ENCODE measurements around the gene QPRT. TPM values are rescaled to one million over a fixed set of nuclear protein-coding genes. Genes with fewer than 3 reads are reported as not detected.

QPRT gene
- total RNA-seq, 1 donor from 2014 or later: 34.7 TPM

GRCh38 chr16:29742683-29743275 is 63.8 kb downstream of the QPRT start:
- Mint-ChIP-seq H3K27me3 (ENCODE audit: unreplicated experiment) (peaks cover 8% of the 10 kb centered on the region), H3K4me1 (ENCODE audit: low read depth, unreplicated experiment) (no peaks in the 10 kb centered on the region), H3K27ac (ENCODE audit: unreplicated experiment) (no peak overlapping the region), H3K9me3 (ENCODE audit: unreplicated experiment) (peaks cover 2% of the 10 kb centered on the region), H3K4me3 (ENCODE audit: unreplicated experiment) (no peak overlapping the region), H3K36me3 (ENCODE audit: unreplicated experiment) (no peaks in the 10 kb centered on the region)
- TF ChIP-seq, protein P1, sequence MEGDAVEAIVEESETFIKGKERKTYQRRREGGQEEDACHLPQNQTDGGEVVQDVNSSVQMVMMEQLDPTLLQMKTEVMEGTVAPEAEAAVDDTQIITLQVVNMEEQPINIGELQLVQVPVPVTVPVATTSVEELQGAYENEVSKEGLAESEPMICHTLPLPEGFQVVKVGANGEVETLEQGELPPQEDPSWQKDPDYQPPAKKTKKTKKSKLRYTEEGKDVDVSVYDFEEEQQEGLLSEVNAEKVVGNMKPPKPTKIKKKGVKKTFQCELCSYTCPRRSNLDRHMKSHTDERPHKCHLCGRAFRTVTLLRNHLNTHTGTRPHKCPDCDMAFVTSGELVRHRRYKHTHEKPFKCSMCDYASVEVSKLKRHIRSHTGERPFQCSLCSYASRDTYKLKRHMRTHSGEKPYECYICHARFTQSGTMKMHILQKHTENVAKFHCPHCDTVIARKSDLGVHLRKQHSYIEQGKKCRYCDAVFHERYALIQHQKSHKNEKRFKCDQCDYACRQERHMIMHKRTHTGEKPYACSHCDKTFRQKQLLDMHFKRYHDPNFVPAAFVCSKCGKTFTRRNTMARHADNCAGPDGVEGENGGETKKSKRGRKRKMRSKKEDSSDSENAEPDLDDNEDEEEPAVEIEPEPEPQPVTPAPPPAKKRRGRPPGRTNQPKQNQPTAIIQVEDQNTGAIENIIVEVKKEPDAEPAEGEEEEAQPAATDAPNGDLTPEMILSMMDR (IDR thresholded peaks at IDR 0.05; ENCODE audit: partially characterized antibody, unreplicated experiment): no peak
- no peak for DNase-seq

GRCh38 chr16:29743475-29743826 is 64.5 kb downstream of the QPRT start:
- peaks cover 8% of the 10 kb centered on the region for H3K27me3 Mint-ChIP-seq (ENCODE audit: unreplicated experiment)
- TF ChIP-seq, protein P1 (IDR thresholded peaks at IDR 0.05; ENCODE audit: partially characterized antibody, unreplicated experiment): no peak
- H3K9me3 Mint-ChIP-seq (ENCODE audit: unreplicated experiment): peaks cover 2% of the 10 kb centered on the region
- H3K27ac Mint-ChIP-seq (ENCODE audit: unreplicated experiment): no peak overlapping the region
- no peaks in the 10 kb centered on the region for H3K36me3 Mint-ChIP-seq (ENCODE audit: unreplicated experiment)
- no peaks in the 10 kb centered on the region for H3K4me1 Mint-ChIP-seq (ENCODE audit: low read depth, unreplicated experiment)
- no peak for DNase-seq
- no peak overlapping the region for H3K4me3 Mint-ChIP-seq (ENCODE audit: unreplicated experiment)

GRCh38 chr16:29743827-29744531 is 65.0 kb downstream of the QPRT start:
- DNase-seq: no peak
- H3K27ac Mint-ChIP-seq (ENCODE audit: unreplicated experiment): no peak overlapping the region
- H3K36me3 Mint-ChIP-seq (ENCODE audit: unreplicated experiment): no peaks in the 10 kb centered on the region
- no peak overlapping the region for H3K4me3 Mint-ChIP-seq (ENCODE audit: unreplicated experiment)
- TF ChIP-seq, protein P1 (IDR thresholded peaks at IDR 0.05; ENCODE audit: partially characterized antibody, unreplicated experiment): no peak
- no peaks in the 10 kb centered on the region for H3K4me1 Mint-ChIP-seq (ENCODE audit: low read depth, unreplicated experiment)
- peaks cover 9% of the 10 kb centered on the region for H3K27me3 Mint-ChIP-seq (ENCODE audit: unreplicated experiment)
- peaks cover 2% of the 10 kb centered on the region for H3K9me3 Mint-ChIP-seq (ENCODE audit: unreplicated experiment)

GRCh38 chr16:29744541-29745101 is 65.6 kb downstream of the QPRT start:
- TF ChIP-seq, protein P1 (IDR thresholded peaks at IDR 0.05; ENCODE audit: partially characterized antibody, unreplicated experiment): no peak
- Mint-ChIP-seq H3K9me3 (ENCODE audit: unreplicated experiment) (peaks cover 2% of the 10 kb centered on the region), H3K4me3 (ENCODE audit: unreplicated experiment) (no peak overlapping the region), H3K27ac (ENCODE audit: unreplicated experiment) (no peak overlapping the region), H3K4me1 (ENCODE audit: low read depth, unreplicated experiment) (no peaks in the 10 kb centered on the region), H3K36me3 (ENCODE audit: unreplicated experiment) (no peaks in the 10 kb centered on the region), H3K27me3 (ENCODE audit: unreplicated experiment) (peaks cover 10% of the 10 kb centered on the region)
- DNase-seq: no peak
